ENCODE measurements around the gene TSPOAP1.

TSPOAP1 gene

DNA sequence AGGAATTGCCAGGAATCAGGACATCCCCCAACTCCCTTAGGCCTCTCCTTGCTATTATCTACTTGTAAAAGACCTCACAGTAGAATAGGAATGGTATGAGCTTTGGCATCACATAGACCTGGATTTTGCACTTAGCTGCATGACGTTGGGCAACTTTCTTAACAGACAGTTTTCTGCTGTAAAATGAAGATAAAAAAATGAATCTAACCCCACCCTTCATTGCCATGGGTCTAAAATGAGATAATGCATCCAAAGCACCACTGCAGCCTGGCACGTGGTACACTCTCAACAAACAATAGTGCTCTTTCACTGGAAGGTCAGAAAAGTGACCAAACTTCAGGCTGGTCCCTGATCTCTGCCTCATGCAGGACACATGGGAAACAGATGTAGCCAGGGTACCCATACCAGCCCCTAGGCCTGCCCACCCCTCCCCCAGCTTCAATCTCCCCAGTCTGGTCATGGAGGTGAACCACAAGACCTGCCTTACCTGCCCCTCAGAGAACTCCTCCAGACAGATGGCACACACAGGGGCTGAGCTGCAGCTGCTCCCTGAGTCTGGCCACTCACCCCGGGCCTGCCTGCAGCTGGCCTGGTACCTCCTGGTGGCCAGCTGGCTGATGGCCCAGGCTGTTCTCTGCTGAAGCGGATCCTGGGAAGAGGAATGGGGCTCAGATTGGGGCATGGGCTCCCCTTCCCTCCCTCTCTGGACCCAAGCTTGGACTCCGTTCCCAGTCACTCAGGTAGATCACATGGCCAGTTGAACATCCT is 31.9 kb upstream of the TSPOAP1 start:
- no peak for DNase-seq

DNA sequence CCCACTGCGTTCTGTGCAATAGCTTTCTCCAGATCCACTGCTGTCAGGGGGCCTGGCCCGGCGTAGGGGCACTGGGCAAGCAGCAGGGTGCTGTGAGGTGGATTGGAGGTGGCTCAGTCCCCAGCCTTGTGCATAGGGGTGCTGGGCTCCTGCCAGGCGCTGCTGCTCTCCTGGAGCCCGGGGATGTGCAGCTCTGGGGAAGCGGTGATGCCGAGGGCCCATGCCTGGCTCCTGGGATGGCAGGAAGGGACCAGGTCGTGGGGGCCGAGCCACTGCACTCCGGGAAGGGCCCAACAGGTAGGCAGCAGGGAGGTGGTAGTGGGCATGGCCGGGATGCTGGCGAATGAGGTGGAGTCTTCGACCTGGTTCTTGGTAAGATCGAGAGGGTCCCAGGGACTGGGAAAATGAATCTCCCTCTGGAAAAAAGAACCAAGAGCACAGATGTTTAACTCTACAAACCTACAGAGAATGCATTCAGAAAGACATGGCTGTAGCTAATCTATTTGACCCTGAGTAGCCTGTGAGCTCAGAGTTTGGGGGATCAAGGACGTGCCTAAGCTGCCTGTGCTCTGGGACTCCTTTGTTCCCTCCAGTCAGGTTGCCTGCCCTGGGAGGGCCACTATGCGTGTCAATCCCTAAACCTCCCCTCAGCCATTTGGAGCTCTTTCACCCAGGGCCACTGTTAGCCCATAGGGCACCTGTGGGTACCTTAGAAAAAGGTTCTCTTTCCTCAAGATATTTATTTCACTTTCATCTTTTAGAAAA is 30.0 kb upstream of the TSPOAP1 start:
- DNase-seq = no peak

DNA sequence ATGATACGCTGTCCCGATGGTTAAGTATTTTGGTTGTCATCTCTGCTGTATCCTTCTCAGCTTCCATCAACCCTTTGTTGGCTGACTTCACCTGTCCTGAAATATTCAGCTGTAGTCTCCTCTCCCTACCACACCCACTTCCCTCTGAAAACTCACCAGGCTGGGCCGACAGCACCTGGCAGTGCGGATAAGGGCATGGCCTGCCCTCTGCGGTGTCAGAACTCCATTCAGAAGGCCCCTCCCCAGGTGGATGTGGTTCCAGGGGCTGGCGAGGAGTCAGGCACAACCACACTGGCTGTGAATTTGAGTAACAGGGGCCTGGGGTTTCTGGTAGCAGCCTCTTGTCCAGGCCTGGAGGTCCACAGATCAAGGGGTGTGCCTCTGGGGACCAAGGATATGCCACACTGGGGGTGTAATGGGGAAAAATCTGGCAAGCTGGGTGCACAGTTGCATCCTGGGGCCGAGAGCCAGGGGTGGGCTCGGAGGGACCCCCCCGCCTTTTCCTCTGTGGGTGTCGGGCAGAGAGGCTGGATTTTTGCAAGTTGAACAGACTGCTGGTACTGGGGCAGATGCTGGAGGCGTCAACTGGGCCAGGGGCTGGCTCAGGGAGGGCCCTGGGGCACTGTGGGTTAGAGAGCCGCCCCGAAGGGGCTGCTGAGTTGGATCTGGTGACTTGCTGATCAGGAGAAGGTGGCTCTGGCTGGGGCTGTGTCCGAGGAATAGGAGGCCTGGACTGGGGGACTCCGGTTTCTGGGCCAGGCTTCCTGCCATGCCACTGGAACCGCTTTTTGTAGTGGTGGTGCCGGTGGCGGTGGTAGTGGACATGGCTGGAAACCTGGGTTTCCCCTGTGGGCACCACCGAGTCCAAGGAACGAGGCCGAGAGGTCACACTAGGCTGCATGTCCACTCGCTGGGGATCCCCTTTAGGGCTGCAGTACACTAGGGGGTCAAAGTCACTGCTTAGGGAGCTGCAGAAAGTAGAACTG is 29.0 kb upstream of the TSPOAP1 start:
- DNase-seq = no peak

DNA sequence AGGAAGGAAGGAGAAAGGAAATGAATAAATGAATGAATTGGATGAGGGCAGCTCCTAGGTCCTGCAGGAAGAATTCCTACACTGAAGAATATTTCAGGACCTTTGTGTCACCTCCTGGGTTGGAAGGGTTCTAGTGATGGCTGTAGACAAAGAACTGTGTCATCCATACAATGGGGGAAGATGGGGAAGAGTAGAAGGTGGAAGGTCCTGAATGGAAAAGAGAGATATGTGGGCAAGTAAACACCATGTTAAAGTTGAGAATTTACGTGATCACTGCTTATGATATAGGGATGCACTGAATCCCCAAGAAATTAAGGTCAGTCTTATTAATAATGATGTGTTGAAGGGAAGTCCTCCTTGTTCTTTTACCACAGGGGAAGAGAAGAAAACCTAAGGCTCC is 27.6 kb upstream of the TSPOAP1 start:
- no peak for DNase-seq

DNA sequence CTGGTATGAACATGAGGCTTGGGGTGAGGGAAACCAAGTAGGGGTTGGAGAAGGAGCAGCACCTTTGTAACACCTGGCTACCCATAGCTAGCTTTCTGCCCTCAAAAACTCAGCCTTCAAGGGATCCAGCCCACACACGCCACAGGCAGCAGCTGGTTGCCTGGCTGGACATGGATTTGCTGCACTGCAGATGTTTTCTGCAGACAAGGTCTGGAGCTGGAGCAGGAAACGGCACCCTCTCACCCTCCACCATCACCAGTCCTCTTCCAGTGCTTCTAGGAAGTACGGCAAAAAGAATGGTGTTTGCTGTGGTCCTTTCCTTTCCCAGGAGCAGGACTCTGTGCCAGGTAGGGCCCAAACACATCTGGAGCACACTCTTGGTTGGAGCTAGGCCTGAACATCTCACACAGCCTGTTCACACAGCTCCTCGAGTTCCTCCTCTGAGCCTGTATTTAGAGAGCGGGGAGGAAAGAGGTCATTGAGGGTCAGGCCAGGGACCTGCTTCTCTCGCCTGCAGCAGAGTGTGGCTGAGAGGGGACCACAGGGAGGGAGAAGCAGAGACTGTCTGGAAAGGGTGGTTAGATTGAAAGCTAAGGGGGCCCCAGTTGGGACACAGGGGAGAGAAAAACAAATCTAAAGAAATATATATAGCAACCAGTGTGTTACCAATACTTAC is 26.1 kb upstream of the TSPOAP1 start:
- DNase-seq = no peak

DNA sequence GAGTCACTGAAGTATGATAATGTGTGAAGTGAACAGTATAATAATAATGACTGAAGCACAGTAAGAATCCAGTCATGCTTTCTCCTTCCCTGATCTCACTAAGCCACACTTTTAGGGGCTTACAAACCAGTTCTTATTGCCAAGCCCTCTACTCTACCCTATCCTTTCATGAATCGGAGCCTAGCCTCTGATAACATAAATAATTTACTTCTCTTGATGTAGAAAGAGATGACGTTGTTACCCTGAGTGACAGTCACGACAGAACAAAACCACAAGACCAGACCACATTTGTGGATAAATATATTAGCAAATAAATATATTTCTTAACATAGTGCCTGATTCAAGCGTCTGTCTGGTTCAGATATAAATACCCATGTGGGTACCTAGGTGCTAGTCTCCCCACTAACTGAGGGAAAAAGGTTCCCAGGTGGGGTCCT is 24.8 kb upstream of the TSPOAP1 start:
- DNase-seq = no peak

DNA sequence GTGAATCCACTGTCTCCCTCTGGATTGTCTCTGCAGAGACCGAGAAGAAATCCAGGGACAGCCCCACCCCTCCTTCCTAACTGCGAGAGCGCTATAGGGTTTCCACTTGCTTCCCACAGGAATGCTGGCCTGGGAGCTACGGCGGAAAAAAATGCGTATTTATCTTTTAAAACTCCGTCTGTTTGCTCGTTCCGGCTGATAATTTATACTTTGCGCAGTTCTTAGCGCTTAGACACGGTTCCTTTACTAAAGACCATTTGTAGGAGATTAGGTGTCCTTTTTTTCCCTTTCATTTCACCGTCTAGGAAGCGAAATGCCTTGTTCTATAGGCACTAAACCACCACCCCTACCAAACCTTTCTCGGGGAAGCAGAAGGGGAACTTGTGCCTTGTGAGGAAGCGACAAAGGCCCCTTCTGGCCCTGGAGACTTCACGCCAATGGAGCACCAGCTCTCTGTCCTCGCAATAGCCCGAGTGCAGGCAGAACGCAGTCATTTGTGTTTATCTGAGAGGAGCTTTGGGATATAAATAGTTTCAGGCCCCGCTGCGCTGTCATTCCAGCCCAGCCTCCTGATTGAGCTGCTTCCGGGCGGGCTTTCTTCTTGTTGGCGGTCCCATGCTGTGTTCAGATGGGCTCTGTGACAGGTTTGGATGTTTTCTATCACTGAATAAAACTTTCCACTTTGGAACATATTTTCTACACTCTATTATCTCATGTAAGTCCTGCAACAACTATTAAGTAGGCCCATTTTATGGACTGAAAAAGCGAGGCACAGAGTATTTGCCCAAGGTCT is 24.2 kb upstream of the TSPOAP1 start:
- peak; percentile 53 for DNase-seq

DNA sequence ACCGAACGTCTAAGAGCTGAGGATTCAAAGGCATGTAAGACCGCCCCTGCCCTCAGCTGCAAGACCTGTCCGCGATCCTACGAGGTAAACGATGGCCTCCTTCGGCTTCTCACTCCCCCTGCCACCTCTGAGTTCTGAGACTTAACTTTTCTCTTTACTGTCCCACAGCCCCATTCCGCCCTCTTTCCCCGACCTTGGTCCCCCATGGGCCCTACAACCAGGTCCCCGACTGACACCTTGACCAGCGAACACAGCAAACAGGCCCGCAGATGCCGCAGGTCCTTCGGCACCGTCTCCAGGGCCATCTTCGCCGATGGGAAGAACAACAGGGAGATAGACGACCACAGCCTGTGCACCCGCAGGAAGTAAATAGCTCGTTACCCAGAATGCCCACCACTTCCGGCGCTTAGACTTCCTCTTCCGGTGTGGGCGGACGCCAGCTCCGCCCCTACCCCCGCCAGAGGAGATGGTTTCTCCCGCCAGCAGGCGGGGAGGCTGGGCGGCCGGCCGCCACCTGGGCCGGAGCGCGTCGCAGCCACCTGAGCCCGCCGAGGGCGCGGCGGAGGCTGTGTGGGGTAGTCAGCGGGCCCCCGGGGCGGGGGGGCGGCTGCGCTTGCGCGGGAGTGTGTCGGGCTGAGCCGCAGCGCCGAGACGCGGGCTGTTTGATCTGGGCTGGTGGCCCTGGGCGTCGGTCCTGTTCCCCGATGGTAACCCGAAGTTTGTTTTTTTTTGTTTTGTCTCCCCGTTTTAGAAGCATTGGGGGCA is 23.4 kb upstream of the TSPOAP1 start, which contains the start of gene SUPT4H1:
TSS of gene SUPT4H1 (minus strand) at position 371 of the 765 bp plus-strand sequence. CDS start at position 305, 66 bp downstream.
- peak; percentile 96 for DNase-seq

DNA sequence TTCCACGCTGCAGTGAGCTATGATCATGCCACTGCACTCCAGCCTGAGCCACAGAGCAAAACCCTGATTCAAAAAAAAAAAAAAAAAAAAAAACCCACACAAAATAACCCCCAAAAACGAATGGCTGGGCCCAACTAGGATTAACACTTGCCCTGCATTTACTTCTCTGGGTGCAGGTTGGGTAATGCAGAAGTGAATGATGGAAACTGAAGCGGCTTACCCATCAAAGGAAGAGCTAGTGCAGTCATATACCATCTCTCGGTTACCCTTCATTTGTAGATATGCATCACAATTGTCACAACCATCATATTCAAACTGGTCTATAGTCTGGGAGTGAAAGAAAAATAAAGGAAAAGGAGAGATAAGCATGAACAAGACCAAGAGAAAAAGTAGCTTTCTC is 22.6 kb upstream of the TSPOAP1 start:
- peak; percentile 23 for DNase-seq

DNA sequence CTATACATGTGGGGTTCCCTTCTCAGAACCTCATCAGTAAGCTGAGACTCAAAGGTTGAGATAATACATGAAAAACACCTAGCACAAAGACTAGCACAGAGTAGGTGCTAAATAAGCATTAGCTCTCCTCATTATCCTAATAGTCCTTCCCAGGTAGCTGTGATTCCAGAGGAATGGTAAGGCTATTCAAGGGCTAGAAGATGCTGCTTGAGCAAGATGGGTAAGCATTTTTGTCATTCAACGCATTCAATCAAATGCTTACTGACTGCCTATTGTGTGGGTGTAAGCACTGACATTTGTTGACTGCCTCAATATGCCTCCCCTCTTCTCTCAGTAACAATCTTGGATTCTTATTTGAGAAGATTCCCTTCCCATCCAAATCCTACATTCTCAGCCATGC is 19.4 kb upstream of the TSPOAP1 start:
- DNase-seq = no peak

DNA sequence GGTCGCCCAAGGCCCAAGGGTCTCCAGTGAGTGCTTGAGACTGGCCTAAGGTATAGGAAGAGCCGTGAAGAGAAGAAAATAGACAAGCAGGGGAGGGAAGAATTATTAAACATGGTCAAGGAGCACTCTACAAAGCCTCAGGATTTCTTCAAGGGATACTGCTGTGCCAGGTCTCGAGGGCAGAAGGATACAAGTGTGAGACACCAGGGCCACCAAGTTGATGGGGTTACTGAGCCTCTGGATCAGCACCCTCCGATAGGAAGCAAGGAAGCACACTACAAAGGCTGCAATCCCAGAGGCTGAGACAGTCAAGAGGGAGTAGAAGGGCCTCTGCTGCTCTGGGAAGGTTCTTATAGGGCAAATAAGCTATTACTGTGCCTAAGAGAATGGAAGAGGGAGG is 16.9 kb upstream of the TSPOAP1 start:
- DNase-seq = no peak

DNA sequence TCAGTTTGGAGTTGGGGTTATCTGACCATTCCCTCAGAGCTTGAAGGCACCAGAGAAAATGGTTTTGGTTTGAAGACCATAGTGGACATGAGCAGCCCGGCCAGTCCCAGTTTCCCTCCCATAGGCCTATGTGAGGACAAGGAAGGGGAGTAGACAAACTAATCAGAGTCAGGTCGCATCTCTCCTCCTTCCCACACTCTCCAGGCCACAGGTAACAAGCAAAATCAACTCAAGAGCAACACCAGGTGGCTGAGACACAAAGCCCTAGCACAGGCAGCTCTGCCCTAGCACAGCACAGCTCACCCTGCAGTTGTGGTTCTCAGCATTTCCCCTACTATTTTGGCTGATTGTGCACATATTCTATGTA is 16.2 kb upstream of the TSPOAP1 start:
- DNase-seq = peak; percentile 81

DNA sequence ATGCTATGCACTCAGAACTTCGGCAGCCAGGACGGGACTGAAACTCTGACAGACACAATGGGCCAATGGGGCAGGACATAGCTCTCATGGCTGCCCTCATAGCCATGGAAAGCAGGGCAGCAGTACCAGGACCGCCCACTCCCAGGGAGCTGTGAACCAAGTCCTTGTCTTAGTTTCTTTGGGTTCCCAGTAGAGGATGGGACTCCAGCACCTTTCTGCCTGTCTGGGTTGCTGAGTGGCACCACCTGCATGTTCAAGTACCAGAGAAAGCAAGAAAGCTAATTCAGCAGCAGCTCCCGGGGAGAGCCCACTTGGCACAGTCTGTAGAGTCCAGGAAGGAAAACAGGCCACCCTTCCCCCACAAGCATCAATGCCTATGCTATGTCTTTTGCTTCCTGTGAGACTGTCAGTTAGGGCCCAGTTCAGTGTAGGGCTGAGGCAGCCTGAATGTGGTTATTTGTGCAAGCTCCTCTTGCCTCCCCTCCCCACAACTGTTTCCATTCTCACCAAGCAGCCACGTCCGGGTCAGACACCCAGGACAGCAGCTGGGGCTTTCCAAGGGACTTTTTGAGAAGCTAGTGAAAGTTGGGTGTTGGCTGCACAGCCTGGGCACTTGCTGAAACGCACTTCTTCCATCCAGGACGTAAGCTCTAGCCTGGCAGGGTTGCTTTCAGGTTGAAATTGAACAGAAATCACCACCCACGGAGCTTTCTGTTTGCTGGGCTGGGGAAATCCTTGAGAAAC is 15.6 kb upstream of the TSPOAP1 start:
- peak; percentile 98 for DNase-seq

DNA sequence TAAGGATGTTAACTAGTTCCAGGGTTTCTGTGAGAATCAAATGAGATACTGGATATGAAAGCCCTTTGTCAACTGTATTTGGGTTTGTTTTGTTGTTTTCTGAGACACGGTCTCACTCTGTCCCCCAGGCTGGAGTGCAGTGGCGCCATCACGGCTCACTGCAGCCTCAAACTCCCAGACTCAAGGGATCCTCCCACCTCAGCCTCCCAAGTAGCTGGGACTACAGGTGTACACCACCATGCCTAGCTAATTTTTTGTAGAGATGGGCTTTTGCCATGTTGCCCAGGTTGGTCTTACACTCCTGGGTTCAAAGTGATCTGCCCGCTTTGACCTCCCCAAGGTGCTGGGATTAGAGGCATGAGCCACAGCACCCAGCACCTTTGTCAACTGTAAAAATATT is 14.5 kb upstream of the TSPOAP1 start:
- DNase-seq = peak; percentile 21

DNA sequence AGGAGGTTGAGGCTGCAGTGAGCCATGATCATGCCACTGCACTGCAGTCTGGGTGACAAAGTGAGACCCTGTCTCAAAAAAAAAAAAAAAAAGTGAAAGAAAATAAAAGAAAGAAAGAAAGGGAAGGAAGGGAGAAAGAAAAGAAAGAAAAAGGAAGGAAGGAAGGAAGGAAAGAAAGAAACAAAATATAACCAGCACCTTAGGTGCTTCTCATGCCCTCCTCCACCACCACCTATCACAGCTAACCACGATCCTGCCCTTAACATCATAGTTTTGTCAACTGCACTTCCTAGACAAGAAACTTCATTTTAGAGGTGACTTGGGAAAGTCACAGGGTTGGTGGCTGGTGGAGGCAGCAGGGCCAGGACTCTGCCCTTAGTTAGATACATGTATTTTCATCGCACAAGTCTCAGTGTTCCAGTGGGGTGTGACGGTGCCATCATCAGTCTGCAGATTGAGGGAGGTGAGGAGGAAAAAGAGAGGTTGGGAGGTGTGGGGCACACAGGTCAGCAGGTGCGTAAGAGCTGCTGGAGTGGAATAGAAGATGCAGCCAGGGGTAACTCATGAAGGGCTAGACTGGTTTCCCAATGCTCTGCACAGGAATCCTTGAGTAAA is 13.4 kb upstream of the TSPOAP1 start:
- DNase-seq = peak; percentile 43

DNA sequence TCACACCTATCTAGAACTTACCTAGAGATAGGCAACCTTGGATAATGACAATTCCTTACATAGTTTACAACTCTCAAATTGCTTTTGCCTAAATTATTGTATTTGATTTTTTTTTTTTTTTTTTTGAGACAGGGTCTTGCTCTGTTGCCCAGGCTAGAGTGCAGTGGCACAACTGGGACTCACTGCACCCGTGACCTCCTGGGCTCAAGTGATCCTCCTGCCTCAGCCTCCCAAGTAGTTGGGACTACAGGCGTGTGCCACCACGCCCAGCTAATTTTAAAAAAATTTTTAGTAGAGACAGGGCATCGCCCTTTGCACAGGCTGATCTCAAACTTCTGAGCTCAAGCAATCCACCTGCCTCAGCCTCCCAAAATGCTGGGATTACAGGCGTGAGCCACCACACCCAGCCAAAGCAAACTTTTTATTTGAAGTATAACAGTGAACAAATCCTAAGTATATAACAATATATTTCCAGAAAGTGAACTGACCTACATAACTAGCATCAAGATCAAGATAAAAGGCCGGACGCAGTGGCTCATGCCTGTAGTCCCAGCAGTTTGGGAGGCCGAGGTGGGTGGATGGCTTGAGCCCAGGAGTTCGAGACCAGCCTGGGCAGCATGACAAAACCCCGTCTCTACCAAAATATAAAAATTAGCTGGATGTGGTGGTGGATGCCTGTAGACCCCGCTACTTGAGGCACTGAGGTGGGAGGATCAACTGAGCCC is 12.7 kb upstream of the TSPOAP1 start:
- DNase-seq = peak; percentile 26

DNA sequence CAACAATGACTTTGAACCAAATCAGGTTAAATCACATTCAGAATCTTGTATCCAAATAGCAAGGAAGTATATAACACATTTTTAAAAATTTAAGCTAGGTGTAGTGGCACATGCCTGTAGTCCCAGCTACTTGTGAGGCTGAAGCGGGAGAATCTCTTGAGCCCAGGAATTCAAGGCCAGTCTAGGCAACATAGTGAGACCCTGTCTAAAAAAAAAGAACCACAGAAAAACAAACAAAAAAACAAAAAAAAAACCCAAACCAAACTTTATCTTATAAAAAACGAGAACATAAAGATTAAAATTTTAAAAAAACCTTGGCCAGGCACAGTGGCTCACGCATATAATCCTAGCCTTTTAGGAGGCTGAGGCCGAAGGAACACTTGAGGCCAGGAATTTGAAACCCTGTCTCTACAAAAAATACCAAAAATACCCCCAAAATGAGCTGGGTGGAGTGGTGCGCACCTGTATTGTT is 11.8 kb upstream of the TSPOAP1 start:
- no peak for DNase-seq

DNA sequence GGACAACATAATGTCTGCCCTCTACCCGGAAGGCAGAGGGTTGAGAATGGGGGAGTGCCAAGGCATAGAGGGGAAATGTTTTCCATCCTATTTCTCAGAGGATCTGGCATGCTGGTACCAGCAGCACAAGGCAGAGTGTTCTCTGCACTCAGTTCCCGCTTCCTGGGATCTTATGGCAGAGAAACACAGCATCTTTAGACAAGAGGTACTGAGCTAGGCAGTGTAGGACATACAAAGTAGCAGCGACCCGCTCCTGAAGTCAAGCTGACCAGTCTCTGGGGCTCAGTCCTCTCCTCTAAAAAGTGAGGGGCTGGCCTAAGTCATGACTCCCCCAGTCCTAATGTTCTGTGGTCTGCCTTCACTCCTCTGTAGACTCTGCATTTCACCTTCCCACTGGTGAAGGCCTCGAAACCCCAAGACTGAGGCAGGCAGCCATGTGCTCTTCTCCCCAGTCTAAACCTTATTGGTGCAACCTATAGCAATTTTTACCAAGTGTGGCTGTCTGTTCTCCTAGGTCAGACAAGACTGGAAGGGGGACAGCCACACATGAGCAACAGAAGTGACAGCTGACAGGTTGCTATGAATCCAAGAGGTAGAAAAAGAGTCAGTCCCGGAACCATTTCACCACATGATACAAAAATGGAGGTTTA is 11.3 kb upstream of the TSPOAP1 start:
- DNase-seq = peak; percentile 68

All from activated CD4-positive, alpha-beta T cell treated with anti-CD3 and anti-CD28 coated beads, Interleukin-2, Interleukin-6, amounts not matched to agents 100 ng/mL and 50 ng/mL, durations not matched to agents 16 hours and 8 hours (primary cell).